HG03066 (cell line): ENCODE data around the gene ZNF496.

Experiments
- ATAC-seq: cut with Tn5 transposase; IDR thresholded peaks from one replicate; pipeline ENCODE4 v1.9.1; 2021; ENCODE audit warnings: low read depth; ENCODE audit not compliant: unreplicated experiment

The ZNF496 gene

DNA sequence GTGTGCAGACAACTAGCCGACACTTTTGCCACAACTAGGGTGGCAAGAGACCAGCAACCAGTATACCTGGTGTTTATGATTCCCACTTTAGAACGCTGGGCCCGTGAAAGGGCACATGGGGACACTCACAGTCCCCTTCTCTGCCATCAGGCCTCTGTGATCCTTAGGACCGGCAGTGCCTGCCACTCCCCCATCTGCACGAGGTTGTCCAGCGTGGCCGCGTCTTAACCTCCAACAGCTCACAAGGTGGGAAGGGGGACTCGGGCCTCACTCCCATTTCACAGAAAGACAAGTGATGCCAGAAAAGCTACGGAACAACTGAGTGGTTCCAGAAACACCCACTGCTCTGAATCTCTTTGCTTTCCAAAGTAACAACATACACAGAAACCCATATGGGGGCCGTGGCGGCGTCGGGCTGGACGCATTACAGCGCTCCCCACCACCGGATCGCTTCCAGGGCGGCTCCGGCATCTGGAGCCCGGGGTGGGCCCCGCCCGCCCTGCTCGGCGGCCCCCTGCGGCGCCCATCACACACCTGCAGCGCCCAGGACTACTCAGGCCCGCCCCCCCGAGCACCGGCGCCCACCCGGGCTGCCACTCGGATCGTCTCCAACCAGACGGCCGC is 1.0 kb downstream of the ZNF496 start:
- ATAC-seq = no peak

DNA sequence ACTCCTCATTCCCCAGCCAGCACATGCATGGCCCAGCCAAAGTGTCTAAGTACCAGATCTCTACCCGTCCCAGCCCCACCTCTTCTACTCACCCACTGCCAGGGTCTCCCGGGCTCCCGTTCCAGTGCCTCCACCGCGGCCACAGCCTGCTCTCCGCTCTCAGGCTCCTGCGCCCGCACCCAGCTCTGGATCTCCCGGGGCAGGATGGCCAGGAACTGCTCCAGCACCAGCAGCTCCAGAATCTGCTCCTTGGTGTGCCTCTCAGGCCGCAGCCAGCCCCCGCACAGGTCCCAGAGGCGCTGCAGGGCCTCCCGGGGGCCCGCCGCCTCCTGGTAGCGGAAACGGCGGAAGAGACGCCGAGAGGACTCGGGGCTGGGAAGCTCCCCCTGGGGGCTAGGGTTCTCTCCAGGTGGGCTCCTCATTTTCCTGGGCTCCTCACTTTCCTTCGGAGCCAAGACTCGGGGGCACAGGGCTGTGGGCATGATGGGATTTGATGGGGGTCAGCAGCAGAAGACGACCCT is 2.5 kb downstream of the ZNF496 start:
- ATAC-seq = no peak

DNA sequence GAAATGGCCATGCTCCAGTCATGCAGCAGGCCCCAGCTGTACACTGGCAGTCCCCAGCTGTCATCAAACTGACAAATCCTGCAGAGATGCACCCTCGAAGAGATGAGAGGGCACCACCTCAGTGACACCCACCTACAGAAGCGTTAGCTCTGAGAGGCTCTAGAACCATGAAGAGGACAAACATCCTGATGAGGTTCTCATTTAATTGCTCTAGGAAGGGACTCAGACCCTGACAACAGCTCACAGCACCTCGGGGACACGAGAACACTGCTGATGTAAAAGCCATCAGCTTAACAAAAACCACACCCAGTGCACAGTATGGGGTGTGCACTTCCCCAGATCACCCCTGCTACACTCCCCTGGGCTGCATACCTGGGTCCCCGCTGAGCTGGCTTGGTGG is 3.4 kb downstream of the ZNF496 start:
- ATAC-seq = no peak

DNA sequence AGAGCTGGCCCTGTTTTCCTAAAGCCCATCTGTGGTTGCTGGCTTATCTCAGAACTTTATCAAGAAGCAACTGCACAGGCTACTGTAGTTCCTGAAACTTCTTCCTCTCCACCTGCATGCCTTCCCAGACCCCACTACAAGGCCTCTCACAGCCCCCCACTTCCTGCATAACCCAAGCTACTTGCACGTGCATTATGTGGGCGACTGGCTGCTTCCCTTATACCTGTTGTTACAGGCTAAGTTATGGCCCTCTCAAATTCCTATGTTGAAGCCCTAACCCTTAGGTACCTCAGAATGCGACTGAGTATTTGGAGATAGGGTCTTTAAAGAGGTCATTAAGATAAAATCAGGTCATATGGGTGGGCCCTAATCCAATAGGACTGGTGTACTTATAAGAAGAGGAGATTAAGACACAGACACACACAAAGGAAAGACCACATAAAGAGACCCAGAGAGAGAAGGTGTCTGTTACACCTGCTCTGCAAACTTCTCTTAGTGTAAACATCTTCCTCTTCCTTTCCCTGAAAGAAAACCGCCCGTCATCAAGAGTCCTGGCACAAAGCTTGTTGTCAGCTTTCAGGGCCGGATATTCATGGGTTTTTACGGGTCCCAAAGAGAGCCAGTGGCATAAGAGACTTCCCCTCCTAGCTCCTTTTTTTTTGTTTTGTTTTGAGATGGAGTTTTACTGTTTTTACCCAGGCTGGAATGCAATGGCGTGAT is 5.1 kb downstream of the ZNF496 start:
- no peak for ATAC-seq

DNA sequence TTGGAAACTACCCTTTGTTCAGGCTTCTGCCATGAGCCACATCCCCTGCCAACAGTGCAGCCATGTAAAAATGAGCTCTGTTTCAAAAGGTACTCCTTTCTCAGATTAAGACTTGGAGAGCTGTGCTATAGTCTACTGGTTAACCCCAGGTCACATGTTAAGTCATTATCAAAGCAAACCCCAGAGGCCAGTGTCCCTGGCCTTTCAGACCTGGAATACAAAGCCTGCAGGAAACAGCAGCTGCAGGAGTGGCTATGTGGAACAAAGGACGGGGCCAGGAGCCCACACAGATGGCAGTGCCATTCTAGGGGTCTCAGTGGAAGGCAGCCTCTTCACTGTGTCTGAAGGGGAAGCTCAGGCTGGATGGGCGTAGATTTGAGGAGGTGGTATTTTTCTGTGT is 6.7 kb downstream of the ZNF496 start:
- ATAC-seq = no peak

DNA sequence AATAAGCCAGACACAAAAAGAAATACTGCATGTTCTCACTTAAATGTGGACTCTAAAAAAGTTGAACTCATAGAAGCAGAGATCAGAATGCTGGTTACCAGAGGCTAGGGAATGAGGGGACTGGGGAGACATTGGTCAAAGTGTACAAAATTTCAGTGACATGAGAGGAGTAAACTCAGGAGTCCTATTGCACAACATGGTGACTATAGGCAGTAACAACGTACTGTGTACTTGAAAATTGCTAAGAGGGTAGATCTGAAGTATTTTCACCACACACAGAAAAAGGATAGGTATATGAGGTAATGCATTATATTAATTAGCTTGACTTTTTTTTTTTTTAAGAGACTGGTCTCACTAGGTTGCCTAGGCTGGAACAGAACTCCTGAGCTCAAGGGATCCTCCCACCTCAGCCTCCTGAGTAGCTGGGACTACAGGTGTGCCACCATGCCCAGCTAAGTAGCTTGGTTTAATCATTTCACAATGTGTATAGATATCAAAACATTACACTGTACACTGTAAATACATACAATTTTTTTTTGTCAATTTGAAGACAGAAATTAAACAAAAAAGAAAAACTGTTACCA is 7.4 kb downstream of the ZNF496 start:
- ATAC-seq = no peak

DNA sequence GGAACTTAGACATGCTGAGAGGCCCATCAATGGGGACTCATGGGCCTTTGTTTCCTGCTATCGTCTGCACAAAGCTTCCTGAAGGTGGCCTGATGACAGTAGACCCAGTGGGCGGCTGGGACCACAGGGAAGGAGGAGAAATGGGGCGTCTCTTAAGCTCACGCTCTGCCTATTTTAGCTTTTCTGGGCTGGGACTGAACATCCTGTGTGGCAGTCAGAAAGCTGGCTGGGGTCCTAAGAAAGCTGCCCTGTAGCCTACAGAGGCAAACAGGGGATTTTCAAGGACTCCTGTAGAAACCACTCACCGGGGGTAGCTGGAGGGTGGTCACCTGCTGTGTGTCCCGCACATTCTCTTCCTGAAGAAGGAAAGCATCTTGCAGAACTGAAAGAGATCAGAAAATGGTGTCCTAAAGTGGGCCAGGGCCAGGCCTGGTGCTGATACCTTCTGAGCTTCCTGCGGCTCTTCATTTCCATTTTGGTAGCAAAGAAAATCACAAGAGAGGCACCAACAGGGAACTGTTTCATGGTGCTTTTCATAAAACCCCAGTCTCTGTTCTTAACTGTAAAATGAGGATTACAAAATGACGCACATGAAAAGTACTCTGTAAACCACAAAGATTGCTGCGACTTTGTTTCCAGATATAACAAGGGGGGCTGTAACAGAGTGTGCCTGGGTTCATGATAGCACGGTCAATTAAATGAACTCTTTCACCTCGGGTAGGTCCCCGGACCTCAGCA is 8.6 kb downstream of the ZNF496 start:
- no peak for ATAC-seq

DNA sequence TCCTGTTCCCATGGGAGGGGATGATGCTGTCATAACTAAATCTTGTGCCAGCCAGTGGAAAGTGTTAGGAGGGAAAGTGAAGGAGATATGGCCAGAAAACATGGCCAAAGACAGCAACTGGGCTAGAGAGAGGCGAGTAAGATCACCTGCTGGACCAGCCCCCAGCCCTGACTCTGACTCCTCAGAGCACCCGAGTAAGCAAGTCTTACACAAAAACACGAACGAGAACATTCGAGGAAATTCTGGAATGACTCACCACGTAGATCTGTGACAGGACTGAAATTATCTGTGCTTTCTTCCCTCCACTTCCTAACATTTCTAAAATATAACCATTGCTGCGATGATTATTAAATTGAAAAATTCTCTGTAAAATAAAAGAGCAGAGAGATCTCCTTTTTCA is 9.2 kb downstream of the ZNF496 start:
- ATAC-seq = no peak

DNA sequence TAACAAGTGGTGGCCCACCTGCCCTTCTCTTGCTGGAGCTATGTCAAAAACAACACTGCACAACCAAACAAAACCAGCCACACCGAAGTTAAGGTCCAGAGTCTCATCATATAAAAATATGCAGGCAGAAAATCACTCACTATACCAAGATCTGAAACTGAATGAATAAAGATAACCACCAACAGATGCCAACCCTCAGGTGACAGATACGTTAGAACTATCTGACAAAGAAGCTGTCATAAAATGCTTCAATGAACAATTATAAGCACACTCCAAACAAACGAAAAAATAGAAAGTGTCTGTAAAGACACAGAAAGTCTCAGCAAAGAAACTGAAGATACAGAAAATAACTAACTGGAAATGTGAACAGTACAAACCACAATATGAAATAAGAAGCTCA is 14.0 kb downstream of the ZNF496 start:
- no peak for ATAC-seq

DNA sequence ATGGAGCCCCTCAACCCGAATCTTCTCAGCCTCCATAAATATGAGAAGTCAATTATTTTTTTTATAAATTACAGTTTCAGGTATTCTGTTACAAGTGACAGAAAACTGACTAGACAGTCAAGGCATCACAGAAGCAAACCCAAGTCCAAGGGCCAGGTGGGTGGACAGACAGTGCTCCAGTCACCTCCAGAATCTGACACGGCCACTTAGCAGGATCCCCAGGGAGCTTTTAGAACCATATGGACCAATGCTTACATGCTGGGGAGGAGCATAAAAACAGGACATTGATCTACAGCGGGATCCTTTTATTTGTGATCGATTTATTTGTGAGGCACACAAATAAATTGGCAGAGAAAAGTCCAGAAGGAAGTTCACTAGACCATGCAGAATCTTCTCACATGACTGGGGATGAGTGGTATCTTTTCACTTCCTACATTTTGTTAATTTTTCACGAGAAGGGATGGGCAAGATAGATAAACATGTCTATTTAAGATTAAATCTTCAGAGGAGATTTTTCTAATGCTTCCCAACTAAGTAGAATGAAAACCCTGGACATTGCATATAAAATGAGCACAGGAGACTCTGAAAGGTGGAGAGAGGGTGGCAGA is 15.0 kb downstream of the ZNF496 start:
- ATAC-seq = peak; percentile 54

DNA sequence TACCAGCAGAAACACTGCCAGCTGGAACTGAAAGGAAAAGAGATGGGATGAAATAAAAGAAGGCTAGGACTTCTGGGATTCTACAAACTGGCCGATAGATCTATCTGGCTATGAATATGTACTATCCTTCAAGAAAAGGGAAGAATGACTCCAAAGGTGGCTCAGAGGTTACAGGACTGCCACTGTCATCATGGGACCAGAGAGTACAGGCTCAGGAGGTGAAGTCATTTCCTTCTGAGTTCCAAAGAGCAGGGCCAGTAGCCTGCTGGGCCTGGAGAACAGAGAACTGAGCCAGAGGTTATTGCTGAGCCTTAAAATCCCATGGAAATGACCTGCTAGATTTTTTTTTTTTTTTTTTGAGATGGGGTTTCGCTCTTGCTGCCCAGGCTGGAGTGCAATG is 27.6 kb downstream of the ZNF496 start:
- ATAC-seq = no peak

DNA sequence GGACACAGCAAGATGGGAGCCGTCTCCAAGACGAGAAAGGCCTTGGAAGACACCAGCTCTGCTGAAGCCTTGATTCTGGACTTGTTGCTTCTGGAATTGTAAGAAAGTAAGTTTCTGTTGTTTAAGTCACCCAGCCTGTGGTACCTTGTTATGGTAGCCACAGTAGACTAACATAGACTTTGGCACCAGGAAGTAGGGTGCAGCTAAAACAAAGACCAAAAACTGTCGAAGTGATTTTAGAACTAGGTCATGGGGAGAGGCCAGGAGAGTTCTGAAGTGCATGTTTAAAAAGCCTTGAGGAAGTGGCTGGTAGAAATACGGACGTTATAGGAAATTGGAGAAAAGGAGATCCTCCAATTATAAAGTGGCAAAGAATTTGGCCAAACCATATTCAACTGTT is 28.5 kb downstream of the ZNF496 start:
- ATAC-seq = no peak

DNA sequence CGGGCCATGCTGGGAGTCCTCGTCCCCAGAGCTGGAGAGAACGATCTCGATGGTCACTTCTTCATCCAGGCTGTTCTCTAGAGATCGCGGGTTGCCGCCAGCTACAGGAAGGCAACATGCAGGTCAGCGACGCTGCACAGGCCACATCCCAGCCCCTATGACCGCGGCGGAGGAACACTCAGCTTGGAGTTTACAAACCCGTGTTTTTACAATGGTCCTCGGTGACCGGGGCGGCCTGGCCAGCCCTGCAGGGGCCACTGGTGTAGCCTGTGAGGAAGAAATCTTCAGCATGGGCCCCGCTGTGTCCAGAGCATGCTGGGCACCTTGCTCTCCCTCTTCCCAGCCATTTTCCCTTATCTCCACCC is 30.5 kb downstream of the ZNF496 start:
- ATAC-seq = no peak

DNA sequence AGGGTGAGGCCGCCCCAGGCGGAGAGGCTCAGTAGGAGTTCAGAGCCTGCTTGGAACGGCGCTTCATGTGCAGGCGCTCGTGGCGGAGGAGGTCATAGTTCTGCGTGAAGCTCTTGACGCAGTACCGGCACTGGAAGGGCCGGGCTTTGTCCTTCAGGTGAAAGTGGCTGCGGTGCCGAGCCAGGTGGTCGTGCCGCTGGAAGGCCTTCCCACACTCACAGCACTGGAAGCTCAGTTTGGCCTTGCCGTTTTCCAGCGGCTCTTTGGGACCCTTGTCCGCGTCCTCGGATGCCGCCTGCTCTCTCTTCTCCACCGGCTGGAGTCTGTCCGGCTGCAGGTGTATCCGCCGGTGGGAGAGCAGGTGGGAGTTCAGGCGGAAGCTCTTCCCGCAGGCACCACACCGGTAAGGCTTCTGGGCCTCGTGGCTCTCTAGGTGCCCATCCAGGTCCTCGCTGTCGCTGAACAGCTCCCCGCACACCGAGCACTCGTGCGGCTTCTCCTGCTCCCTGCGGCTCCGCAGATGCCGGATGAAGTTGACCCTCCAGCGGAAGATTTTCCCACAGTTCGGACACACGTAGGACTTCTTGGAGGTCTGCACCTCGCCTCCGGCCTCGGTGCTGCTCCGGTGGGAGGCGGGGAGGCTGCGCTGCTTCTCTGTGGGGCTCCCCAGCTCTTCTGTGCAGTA is 31.0 kb downstream of the ZNF496 start:
- ATAC-seq = no peak

DNA sequence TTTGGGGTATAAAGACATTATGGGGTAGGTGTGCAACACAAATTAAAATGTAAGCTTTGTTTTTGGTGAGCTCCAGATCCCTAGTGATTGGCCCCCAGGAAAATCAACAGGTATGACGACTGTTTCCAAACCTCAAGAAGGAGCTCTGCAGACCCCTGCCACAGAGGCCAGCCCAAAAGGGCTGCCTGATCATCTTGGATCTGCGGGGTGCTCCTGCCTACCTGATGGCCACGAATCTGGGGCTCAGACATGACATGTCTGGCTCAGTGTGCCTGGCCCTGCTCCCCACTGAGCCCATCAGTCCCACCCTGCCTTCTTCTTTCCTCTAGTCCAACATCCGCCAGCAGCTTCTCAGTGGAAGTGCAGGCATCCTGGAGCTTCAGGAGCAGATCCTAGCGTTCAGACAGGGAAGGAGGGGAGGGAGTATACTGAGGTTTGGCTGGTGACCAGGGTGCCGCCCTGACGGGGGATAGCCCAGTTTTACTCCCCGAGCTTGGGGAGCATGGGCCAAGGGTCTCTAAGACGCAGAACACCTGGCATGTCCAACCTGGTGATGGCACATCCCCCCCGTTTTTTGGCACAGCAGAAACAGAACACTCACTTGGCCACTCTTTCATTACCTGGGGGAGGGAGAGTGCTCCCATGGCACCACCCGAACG is 31.8 kb downstream of the ZNF496 start:
- ATAC-seq = no peak

DNA sequence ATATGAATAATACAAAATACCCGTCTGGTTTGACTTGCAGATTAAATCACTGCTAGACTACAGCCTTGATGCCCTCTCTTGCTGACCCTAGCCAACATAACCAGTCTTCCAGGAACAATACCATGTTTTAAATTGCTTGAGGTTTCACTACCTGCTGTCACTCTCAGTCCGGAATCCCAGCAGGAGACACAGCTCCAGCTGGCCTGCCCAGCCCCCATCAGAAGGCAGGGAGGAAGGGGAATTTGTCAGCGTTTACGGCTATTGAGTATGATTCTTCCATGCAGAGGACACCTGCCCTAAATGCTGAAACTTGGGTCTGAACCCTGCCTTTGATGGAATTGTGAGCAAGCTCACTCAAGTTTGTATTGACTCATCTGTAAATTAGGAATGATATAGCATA is 33.0 kb downstream of the ZNF496 start:
- no peak for ATAC-seq

DNA sequence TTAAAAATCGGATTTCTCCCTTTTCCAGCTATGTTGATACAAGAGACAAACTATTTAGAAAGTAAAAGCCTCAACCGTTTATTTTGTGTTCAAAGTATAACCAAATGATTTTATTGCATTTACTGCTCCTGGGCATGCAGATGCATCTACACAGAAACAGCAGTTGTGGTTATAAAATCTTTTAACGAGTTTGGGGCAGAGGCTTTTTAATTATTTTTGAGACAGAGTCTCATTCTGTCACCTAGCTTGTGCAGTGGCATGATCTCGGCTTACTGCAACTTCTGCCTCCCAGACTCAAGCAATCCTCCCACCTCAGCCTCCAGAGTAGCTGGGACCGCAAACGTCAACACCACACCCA is 33.6 kb downstream of the ZNF496 start:
- ATAC-seq = no peak

DNA sequence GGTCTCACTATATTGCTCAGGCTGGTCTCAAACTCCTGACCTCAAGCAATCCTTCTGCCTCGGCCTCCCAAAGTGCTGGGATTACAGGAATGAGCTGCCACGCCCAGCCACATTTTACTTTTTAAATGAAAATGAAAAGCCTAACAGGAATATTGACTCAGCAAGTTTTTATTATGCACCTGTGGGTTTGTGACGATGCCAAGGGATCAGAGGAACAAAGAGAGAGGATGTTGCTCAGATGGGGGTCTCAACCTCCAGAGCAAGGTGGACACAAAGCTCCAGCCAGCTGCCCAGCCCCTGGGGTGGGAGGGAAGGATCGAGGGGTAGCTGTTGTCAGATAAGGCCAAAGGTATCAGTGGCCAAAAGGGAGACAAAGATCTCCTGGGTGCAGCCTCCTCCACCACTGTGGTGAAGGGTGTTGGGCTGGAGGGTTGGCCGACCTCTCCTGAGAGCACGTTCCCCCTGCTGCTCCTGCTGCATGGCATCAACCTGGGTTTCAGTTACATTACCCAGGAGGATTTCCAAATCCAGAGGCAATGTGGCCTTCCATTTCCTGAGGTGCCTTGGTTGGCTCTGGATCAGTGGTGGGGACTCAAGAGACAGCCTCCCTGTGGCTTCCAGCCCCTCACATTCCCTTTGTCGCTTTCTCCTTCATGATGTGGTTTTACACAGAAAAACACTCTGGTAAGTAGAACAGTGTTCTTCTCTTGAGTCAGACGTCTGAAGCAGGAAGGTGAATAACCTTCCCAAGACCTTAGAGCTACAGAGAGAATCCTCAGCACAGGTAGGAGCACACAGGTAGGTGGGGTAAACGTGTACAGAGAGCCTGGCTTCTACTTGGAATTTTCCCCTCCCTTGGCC is 34.2 kb downstream of the ZNF496 start:
- ATAC-seq = no peak

DNA sequence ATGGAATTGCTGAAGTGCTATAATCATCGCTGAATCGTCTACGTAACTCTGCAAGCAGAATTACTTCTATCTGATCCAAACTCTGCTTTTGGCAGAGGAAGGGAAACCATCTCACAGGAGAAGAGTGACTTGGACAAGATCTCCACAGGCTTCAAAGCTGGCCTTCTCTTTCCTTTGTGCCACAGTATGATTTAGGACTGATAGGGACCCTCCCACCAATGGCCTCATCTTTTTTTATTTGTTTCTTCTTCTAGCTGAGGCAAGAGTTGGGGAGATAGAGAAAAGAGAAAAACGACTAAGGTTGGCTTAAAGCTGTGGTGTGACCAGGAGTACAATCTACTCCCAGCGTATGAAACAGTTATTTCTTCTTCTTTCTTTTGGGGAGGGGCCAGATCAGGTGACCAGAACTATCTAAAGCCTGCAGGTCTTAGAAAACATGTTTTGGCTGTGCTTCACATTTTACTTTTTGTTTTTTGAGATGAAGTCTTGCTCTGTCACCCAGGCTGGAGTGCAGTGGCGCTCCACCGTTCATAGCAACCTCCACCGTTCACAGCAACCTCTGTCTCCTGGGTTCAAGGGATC is 35.0 kb downstream of the ZNF496 start:
- ATAC-seq = no peak
